Mucosa of descending colon (tissue), 3 donors: ENCODE results near the gene MGAT5. TPM values are rescaled to one million over a fixed set of nuclear protein-coding genes. Genes with fewer than 3 reads are reported as not detected.

Experiments used
- ATAC-seq: fragments of 200-7000 bp; cut with Tn5 transposase; one replicate; pipeline ENCODE4 v1.9.1; 2020; ENCODE audit warnings: mild to moderate bottlenecking, moderate library complexity
- DNase-seq, 3 donors: peaks; one replicate each; pipeline ENCODE4 v3.0.0-alpha.2; 2020
- H3K36me3 ChIP-seq: fragments of 200-600 bp; one replicate; pipeline ENCODE4 v1.8.0; 2021; ENCODE audit warnings: low read depth, mild to moderate bottlenecking
- H3K4me1 ChIP-seq: fragments of 200-600 bp; one replicate; pipeline ENCODE4 v1.8.0; 2021; ENCODE audit warnings: low read depth, mild to moderate bottlenecking
- H3K4me3 ChIP-seq: fragments of 200-600 bp; one replicate; pipeline ENCODE4 v1.8.0; 2021; ENCODE audit warnings: mild to moderate bottlenecking
- H3K9me3 ChIP-seq: fragments of 200-600 bp; one replicate; pipeline ENCODE4 v1.8.0; 2021; ENCODE audit warnings: mild to moderate bottlenecking
- intact Hi-C, 2 donors: fragments of 100-400 bp; cut with DNase I in 1 of 2; cut with micrococcal nuclease in 1 of 2; formaldehyde crosslinking; loops; one replicate each; pipeline versions ENCODE4 v1.11.0 to v1.11.1; 2022; cut with DNase I, micrococcal nuclease
- total RNA-seq, 3 donors: library from RNA; stranded (reverse); fragmentation: NEBNext Ultra II Directional in 2 of 3; extraction: Animal tissue kit (Norgen Biotek cat#: 25700) in 2 of 3; gene quantifications; one replicate each; pipeline versions ENCODE4 v1.2.1 to v1.2.4, GENCODE V29; 2021 to 2023
- TF ChIP-seq, protein P1 (sequence below): fragments of 200-600 bp; IDR thresholded peaks from one replicate; pipeline ENCODE4 v1.8.0; 2022; ENCODE audit warnings: antibody characterized with exemption, mild to moderate bottlenecking
- donor health status: DM: no; HTN: no; CAD: no; lungs with moderate emphysema.
- donor health status: DM: no; HTN: no; CAD: no.
- donor health status: DM: no; HTN: yes; CAD: no.

Gene MGAT5
- total RNA-seq, 3 donors from 2014 or later, result 56.5 to 75.5 (median 69.7) TPM

DNA sequence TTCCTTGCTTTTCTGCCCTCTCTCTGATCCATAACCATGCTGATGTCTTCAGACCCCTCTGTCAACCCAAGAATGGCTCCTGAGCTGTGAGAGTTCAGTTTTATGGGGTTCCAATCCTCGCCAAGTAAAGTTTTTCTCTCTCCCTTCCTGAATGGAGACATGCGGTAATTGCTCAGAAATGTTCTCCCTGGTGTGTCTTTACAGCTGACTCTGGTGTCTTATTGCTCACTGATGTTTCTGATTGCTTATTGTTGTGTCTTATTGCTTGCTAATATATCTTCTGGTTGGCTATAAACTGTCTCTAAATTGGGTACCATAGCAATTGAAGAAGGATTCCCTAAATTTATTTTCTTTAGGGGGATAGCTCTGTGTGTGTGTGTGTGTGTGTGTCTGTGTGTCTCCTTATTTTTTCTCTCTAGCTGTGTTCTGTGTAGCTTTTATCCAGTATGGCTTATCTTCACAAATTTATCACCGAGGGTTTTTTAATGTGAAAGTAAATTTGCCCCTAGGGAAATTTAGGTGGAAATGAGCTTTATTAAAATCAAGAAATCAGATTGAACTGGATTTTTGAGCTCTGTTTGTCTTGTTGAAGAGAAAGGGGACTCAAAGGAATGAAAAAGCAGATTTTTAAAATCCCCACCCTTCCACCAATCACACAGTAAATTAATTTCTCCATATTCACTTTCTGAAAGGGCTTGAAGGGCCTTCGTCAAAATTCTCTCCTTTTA lies 19.5 kb downstream of the MGAT5 start:
- intact Hi-C loops, result no loop called here

DNA sequence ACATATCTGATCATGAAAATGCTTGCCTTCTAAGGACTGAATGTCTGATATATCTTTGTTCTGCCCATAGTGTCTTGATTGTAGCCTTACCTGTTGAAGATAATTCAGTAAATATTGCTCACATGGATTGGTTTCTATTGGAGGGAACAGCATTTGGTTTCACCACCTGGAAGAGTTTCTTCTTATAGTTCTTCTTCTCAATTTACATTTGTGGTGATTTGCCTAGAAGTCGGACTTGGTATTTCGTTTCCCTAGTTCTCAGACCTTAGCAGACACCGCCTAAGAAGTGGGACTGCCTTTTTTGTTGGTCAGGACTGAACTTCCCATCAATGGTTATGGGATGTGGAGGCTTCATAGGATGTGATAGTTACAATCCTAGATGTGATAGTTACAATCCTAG lies 20.2 kb downstream of the MGAT5 start:
- Histone ChIP-seq H3K4me3 (no peak overlapping the region), H3K4me1 (no peaks in the 10 kb centered on the region), H3K9me3 (no peaks in the 10 kb centered on the region), H3K36me3 (no peaks in the 10 kb centered on the region)
- no peak for ATAC-seq
- TF ChIP-seq, protein P1, sequence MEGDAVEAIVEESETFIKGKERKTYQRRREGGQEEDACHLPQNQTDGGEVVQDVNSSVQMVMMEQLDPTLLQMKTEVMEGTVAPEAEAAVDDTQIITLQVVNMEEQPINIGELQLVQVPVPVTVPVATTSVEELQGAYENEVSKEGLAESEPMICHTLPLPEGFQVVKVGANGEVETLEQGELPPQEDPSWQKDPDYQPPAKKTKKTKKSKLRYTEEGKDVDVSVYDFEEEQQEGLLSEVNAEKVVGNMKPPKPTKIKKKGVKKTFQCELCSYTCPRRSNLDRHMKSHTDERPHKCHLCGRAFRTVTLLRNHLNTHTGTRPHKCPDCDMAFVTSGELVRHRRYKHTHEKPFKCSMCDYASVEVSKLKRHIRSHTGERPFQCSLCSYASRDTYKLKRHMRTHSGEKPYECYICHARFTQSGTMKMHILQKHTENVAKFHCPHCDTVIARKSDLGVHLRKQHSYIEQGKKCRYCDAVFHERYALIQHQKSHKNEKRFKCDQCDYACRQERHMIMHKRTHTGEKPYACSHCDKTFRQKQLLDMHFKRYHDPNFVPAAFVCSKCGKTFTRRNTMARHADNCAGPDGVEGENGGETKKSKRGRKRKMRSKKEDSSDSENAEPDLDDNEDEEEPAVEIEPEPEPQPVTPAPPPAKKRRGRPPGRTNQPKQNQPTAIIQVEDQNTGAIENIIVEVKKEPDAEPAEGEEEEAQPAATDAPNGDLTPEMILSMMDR, result no peak
- DNase-seq, result no peak
- intact Hi-C loops, result no loop called here

More for the DNA sequence above, 19.5 kb downstream of the MGAT5 start:
- TF ChIP-seq, protein P1, result no peak
- no peak for ATAC-seq
- no peak overlapping the region for H3K4me3 ChIP-seq
- H3K9me3 ChIP-seq, result no peaks in the 10 kb centered on the region
- no peaks in the 10 kb centered on the region for H3K4me1 ChIP-seq
- H3K36me3 ChIP-seq, result no peaks in the 10 kb centered on the region
- DNase-seq, result no peak

DNA sequence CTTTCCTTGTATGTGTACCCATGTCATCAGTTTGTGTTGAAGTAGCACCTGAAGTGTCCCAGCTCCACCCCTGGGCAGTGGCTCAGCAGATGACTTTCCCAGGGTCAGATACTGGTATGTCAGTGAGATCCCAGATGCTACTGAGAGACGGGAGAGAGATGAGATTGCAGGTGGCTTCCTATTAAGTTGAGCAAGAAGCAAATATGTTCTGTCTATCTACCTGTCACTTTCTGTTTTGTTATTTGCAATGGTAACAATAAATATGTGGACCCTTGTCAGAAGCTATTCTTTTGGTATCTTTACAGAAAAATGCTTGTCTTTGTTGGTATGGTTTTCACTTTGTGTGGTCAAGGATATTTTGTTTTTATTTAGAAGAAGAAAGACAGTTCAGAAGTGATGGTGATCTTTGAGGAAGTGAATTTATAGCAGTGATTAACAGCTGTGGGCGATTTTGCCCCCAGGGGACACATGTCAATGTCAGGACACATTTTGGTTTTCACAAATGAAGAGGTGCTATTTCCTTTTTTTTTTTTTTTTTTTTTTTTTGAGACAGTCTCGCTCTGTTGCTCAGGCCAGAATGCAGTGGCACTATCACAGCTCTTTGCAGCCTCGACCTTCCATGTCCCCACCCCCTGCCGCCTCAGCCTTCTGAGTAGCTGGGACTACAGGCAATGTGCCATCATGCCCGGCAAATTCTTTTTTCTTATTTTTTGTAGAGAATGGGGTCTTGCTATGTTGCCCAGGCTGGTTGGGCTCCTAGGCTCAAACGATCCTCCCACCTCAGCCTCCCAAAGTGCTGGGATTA lies 21.4 kb downstream of the MGAT5 start:
- no peaks in the 10 kb centered on the region for H3K36me3 ChIP-seq
- intact Hi-C loops, result no loop called here
- no peaks in the 10 kb centered on the region for H3K9me3 ChIP-seq
- TF ChIP-seq, protein P1, result no peak
- DNase-seq (peak in 1 of 3 donors; percentile 58), ATAC-seq (peak; percentile 66)
- H3K4me3 ChIP-seq, result no peak overlapping the region
- H3K4me1 ChIP-seq, result no peaks in the 10 kb centered on the region

DNA sequence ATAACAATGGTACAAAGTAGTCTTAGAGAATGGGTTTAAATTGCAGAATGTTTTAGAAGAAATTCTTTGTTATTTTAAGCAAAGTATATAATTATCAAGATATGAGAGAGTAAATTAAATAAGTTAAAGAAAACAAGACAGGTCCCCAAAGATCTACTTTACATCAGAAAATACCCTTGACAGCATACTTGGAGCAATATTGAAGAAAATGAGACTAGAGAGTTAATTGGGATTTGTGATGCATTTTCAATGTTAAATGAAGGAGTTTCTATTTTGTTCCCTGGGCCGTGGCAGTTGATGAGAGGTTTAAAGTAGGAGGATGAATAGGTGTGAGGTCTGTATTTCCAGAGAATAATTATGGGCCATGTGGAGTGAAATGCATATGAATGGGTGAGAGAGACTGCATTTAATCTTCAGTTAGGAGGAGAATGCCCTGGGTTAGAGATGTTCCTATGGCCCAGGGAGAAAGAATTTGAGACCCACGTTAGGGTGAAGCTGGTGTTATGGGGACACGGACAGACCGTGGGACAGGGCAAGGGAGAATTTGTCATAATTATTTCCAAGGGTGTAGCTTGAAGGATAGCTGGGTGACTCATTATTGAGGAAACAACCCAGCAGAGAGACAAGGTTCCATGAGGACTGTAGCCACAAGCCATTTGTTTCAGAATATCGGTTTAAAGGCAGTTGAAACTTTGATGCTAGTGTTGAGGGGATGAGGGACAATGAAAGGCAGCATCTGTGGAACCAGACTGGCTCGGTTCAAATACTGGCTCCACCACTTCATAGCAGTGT lies 22.7 kb downstream of the MGAT5 start:
- DNase-seq, result no peak
- Histone ChIP-seq H3K9me3 (no peaks in the 10 kb centered on the region), H3K36me3 (no peaks in the 10 kb centered on the region), H3K4me3 (no peak overlapping the region), H3K4me1 (no peaks in the 10 kb centered on the region)
- TF ChIP-seq, protein P1, result no peak
- intact Hi-C loops, result no loop called here
- no peak for ATAC-seq

DNA sequence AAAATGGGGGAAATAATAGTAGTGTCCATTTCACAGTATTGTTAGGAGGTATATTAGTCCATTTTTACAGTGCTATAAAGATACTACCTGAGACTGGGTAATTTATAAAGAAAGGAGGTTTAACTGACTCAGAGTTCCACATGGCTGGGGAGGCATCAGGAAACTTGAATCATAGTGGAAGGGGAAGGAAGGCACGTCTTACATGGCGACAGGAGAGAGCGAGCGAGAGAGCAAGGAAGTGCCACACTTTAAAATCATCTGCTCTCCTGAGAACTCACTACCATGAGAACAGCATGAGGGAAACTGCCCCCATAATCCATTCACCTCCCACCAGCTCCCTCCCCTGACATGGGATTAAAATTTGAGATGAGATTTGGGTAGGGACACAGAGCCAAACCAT lies 23.4 kb downstream of the MGAT5 start:
- TF ChIP-seq, protein P1, result no peak
- intact Hi-C loops, result no loop called here
- ATAC-seq (no peak), DNase-seq (no peak)
- H3K9me3 ChIP-seq, result no peaks in the 10 kb centered on the region
- no peak overlapping the region for H3K4me3 ChIP-seq
- no peaks in the 10 kb centered on the region for H3K36me3 ChIP-seq
- H3K4me1 ChIP-seq, result no peaks in the 10 kb centered on the region
